Measurements from ENCODE around the gene MS4A10.

DNA sequence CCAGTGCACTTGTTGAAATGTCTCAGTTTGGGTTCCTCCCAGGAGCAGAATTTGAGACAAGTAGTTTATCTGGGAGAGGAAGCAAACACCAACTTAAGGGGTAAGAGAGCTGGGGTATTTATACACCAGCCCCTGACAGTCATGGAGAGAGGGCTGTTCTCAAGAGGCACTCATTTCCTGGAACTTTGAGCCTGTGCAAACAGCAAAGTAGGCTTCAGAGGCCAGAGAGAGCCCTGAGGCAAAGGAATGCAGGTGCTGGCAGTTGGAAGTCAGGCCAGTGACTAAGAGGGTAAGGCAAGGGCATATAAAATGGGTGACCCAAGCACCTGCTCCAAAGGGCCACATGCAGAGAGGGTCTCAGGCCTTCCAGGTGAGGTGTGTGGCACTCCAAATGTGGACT is 44.6 kb upstream of the MS4A10 start:
- no peak for TF ChIP-seq CTCF (IDR thresholded peaks at IDR 0.05)
- no peak for TF ChIP-seq POLR2A (IDR thresholded peaks at IDR 0.05; ENCODE audit: low read length)

Measured in A549 (cell line).